CD4-positive, alpha-beta T cell treated with Interferon gamma for 1 hour (primary cell): ENCODE results near the gene LHPP.

Experiments used
- DNase-seq: peaks from one replicate; pipeline ENCODE4 v3.0.0-alpha.2; 2020

Gene LHPP

GRCh38 chr10:124448696-124449169 lies 12.9 kb upstream of the LHPP start:
- no peak for DNase-seq

- no peak for DNase-seq
Observed at GRCh38 chr10:124449170-124450011, 12.2 kb upstream of the LHPP start.

DNA sequence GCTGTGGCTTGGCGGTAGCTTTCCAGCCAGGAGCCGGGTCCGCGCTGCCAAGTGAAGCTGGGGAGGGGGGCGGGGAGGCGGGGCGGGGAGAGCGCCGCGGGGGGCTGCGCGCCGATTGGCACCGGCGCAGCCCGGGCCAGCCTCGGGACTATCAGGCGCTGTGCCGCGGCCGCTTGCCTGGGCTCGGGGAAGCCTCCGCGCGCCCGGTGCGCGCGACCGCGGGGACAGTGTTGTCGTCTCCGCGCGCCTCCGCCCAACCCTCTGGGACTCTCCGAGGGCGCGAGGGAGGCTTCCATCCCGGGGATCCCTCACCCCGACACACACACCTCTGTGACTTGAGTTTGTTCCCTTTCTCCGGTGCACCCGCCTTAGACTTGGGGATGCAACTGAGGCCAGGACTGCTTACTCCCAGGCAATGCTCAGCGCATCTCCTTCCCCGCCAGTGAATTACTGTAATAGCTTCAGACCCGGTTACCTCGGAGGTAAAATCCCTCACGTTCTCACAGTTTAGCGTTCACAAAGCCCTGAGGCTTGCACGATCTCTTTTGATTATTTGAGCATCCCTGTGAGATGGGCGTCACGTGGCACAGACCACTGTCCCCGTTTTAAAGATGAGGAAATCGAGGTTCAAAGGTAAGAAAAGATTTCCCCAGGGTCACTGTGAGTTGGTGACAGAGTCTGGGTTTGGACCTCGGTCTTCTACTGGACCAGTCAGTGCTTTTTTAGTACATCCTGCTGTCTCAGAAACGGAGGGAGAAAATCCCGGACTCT lies 11.4 kb upstream of the LHPP start, which contains the start of gene NKX1-2:
NKX1-2 (minus strand) TSS at position 24 of the 771 bp plus-strand sequence. CDS start 92 bp downstream, outside the sequence.
- no peak for DNase-seq

- DNase-seq, result no peak
Observed at GRCh38 chr10:124450783-124451057, 10.9 kb upstream of the LHPP start.

DNA sequence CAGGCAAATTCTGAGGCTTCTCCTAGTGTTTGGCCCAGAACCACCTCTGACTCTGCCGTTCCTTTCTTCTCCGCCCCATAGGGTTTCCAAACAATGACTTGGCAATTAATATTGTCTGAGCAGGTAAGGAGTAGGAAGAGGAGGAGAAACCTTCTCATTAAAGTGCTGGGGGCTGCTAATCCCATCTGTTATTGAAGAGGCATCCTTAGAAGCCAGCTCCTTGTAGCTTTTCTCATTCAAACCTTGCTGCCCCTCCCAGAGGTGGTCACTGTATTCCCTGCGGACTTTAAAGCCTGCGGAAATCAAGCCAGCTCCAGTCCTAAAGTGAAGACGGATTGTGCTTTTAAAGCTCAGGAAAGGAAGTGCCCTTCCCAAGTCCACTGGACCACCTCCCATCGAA lies 10.3 kb upstream of the LHPP start:
- DNase-seq, result no peak

GRCh38 chr10:124453960-124454610 lies 7.5 kb upstream of the LHPP start:
- no peak for DNase-seq

GRCh38 chr10:124455441-124455840 lies 6.2 kb upstream of the LHPP start:
- no peak for DNase-seq

DNA sequence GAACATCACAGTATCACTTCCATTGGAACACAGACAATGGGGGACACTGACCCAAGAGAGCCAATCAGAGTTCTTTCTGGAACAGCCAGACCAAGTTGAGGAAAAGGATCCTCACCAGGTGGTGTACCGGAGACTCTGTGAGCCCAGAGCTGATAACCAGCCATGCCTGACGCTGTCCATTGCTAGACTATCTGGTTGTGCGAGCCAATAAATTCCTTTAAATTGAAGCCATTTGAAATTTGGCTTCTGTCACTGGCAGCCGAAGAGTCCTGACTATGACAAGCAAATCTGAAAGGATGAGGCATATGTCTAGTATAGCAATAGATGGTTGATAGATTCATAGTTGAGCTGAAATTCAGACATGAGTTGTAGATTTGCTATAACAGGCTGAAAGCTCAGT lies 3.1 kb upstream of the LHPP start:
- DNase-seq, result no peak

GRCh38 chr10:124458889-124459288 lies 2.7 kb upstream of the LHPP start:
- DNase-seq, result no peak

GRCh38 chr10:124459395-124459794 lies 2.2 kb upstream of the LHPP start:
- no peak for DNase-seq

DNA sequence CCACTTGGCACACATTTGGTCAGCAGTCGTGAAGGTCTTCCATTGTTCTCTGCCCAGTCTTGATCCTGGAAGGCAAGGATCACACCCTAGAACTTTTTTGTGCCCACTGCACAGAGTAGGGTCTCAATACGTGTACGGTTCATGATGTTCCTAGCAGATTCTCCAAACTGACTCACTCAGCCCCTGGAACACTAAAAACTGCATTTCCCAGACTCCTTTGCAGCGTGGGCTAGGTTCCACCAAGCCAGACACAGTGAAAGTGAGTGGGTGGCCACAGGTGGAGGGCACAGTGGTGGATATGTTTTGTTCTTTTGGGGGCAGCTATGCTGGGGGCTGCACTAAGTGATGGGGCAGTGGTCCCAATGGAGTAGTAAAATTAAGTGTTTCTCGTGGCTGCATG lies 1.5 kb upstream of the LHPP start:
- no peak for DNase-seq

DNA sequence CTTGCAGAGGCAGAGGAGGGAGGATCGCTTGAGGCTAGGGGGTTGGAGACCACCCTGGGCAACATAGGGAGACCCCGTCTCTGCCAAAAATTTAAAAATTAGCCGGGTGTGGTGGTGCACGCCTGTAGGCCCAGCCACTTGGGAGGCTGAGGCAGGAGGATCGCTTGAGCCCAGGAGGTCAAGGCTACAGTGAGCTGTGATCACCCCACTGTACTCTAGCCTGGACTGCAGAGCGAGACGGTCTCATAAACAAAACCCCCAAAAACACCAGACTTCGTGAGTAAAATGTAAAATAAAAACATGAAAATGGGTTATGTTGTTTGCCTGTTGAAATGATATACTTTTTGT lies 699 bp downstream of the LHPP start:
- no peak for DNase-seq

GRCh38 chr10:124464028-124464965 lies 2.7 kb downstream of the LHPP start:
- DNase-seq, result no peak

DNA sequence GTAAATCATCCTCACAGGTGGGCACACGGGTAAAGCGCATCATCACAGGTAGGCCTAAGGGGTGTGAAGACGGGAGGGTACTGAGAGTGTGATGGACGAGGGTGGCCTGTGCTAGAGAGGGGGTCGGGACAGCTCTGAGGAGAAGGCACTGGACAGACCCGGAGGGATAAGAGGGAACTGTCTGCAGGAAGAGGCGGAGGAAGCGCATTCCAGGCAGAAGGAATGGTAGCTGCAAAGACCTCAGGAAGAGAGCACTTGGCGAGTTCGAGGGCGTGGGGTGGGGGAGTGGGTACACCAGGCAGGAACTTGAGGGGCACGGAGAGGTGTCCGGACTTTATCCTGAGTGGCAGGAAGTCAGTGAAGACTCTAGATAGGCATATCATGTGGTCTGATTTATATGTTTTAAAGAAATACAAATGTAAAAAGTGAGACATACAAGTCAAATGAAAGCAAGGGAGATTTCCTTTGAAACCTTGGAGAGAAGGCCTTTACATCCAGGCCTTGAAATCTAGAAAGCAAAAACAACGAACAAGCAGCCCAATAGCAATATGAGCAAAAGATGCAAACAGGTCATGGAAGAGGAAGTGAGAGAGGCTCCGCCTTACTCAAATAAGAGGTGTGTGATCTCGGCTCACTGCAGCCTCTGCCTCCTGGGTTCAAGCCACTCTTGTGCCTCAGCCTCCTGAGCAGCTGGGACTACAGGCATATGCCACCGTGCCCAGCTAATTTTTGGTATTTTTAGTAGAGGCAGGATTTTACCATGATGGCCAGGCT lies 3.6 kb downstream of the LHPP start:
- no peak for DNase-seq

DNA sequence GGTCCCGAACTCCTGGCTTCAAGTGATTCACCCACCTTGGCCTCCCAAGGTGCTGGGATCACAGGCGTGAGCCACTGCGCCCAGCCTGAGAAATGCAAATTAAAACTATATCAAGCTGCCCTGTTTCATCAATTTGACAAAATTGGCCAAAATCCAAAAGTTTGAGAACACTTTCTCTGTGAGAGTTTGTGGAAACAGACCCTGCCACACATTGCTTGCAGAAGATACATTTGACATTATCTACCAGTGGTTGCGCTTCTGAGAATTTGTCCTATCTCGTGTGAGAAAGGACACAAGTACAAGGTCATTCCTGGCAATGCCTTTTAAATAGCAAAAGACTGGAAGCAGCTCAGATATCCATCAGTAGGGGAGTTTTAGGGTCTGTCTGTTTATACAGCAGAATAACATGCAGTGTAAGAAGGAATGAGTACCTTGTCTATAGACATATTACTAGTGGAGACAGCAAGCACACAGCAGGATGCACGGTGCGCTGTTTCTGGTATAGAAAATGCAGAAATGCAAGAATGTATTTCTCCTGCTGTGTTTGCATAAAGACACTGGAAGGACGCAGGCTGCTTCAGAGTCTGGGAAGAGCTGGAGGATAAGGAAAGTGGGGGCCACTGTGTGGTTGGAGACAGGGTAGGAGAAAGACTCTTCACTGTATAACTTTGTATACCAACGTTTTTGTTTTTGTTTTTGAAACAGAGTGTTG lies 4.3 kb downstream of the LHPP start:
- no peak for DNase-seq

DNA sequence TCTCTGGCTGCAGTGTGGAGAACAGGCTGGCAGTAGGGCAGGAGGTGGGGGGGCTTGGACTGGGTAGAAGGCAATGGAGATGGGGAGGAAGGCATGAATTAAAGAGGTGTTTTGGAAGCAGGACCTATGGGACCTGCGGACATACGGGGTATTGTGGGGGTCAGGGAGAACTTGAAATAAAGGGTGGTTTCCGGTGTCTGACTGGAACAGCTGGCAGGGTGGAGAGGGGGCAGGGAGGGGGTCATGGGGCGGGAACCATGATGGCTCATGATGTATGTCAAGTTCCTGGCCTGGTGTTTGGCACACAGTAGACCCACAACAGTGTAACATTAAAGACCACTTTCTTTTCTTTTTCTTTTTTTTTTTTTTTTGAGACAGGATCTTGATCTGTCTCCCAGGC lies 5.5 kb downstream of the LHPP start:
- DNase-seq, result no peak

DNA sequence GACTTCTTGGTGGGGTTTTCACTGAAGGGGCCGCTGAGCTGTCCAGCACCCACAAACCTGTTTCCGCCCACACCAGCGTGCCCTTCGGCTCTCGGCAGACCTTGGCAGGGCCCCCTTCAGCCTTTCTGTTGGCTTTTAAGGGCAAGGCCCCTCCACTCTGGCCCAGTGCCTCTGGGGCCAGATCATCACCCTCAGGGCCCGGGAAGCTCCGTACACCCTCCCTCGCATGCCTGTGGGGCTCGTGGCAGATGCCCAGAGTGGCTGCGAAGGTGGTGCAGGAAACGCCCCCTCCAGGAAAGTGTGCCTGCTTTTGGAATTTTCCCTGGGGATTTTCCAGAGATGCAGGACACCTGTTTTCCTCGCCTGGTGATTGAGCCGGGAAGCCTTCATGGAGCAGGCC lies 7.0 kb downstream of the LHPP start:
- DNase-seq, result no peak

GRCh38 chr10:124469956-124470484 lies 8.4 kb downstream of the LHPP start:
- no peak for DNase-seq

GRCh38 chr10:124470544-124471434 lies 9.2 kb downstream of the LHPP start:
- no peak for DNase-seq

GRCh38 chr10:124472071-124472470 lies 10.4 kb downstream of the LHPP start:
- DNase-seq, result no peak
